CMK (cell line): Measurements from ENCODE around the gene EIF1AD.
"Not testable (repeated sequence)": the region's sequence is repeated elsewhere in the genome, so short reads cannot be mapped to it uniquely, and the experiment has no call there.

Experiments used
- DNase-seq: peaks from one replicate; pipeline ENCODE4 v3.0.0-alpha.2; 2010; ENCODE audit warnings: low read depth

EIF1AD gene

GRCh38 chr11:66022401-66023185 is 20.6 kb upstream of the EIF1AD start:
- no peak for DNase-seq

- DNase-seq: peak; percentile 74
Measured at GRCh38 chr11:66020618-66021357, 18.8 kb upstream of the EIF1AD start.

GRCh38 chr11:66020212-66020611 is 18.3 kb upstream of the EIF1AD start:
- no peak for DNase-seq

GRCh38 chr11:66017321-66017720 is 15.4 kb upstream of the EIF1AD start:
- no peak for DNase-seq

- no peak for DNase-seq
Measured at GRCh38 chr11:66016793-66017177, 14.8 kb upstream of the EIF1AD start.

GRCh38 chr11:66015936-66016792 is 14.2 kb upstream of the EIF1AD start:
- no peak for DNase-seq

GRCh38 chr11:66015454-66015881 is 13.5 kb upstream of the EIF1AD start:
- no peak for DNase-seq

- DNase-seq: no peak
Measured at GRCh38 chr11:66014804-66015453, 13.0 kb upstream of the EIF1AD start.

- DNase-seq: no peak
Measured at GRCh38 chr11:66013762-66014100, 11.8 kb upstream of the EIF1AD start.

GRCh38 chr11:66012946-66013761 is 11.2 kb upstream of the EIF1AD start:
- DNase-seq: no peak

GRCh38 chr11:66012371-66012945 is 10.5 kb upstream of the EIF1AD start:
- DNase-seq: no peak

GRCh38 chr11:66011785-66012303 is 9.9 kb upstream of the EIF1AD start, which contains the start of gene CST6:
Gene CST6, plus strand, starts transcription at chr11:66012008. Its CDS starts 37 bp downstream, at chr11:66012045.
- DNase-seq: no peak

GRCh38 chr11:66011239-66011784 is 9.4 kb upstream of the EIF1AD start:
- no peak for DNase-seq

- not testable (repeated sequence) for DNase-seq
Measured at GRCh38 chr11:66010036-66010435, 8.1 kb upstream of the EIF1AD start.

- DNase-seq: no peak
Measured at GRCh38 chr11:66008468-66009101, 6.6 kb upstream of the EIF1AD start.

- DNase-seq: no peak
Measured at GRCh38 chr11:66008095-66008467, 6.1 kb upstream of the EIF1AD start.

- DNase-seq: no peak
Measured at GRCh38 chr11:66007201-66007634, 5.3 kb upstream of the EIF1AD start.

GRCh38 chr11:66006891-66007176 is 4.9 kb upstream of the EIF1AD start:
- no peak for DNase-seq

- DNase-seq: no peak
Measured at GRCh38 chr11:66006134-66006890, 4.4 kb upstream of the EIF1AD start.
